GM12878 (cell line): ENCODE data around the gene DNHD1. TPM values are rescaled to one million over a fixed set of nuclear protein-coding genes. Genes with fewer than 3 reads are reported as not detected.
A peak's percentile ranks its signal among the peaks of the same experiment; 100 is the strongest.

Source experiments
- ATAC-seq: fragments of 200-7000 bp; cut with Tn5 transposase; 3 replicates; pipeline ENCODE4 v1.9.1; 2020; ENCODE audit warnings: mild to moderate bottlenecking, moderate library complexity
- BruUV-seq: library from RNA; stranded (reverse); fragments of 400-500 nt; replicated peaks from 2 replicates; lab custom pipeline; 2021; lab: Mats Ljungman, UMichigan
- CTCF ChIA-PET: fragments of 300-600 bp; sonication (Branson Sonifier 250); formaldehyde crosslinking; extraction: SDS; loops from one replicate; lab custom pipeline; 2021; ENCODE audit warnings: inconsistent platforms; lab: Yijun Ruan, JAX
- POLR2A ChIA-PET: fragments of 350-600 bp; formaldehyde crosslinking; extraction: SDS; loops from one replicate; lab custom pipeline; 2021; ENCODE audit warnings: inconsistent platforms; lab: Charles Lee
- RAD21 ChIA-PET: fragments of 300-600 bp; sonication (Branson Sonifier 250); formaldehyde crosslinking; loops from one replicate; lab custom pipeline; 2023; ENCODE audit warnings: antibody characterized with exemption; ENCODE audit not compliant: unreplicated experiment; lab: Charles Lee
- SMC1A ChIA-PET: fragments of 300-600 bp; sonication (Branson Sonifier 250); formaldehyde crosslinking; loops from one replicate; lab custom pipeline; 2023; ENCODE audit not compliant: unreplicated experiment, uncharacterized antibody; lab: Charles Lee
- DNase-seq: peaks from one replicate; pipeline ENCODE4 v3.0.0-alpha.2; 2011; ENCODE audit warnings: low read depth, low spot score
- FAIRE-seq: peaks from 3 replicates; lab custom pipeline; 2011; peaks lifted over from hg19 to GRCh38; lab: Jason Lieb, UNC
- H2AFZ ChIP-seq: 2 replicates; pipeline ENCODE4 v1.6.0; 2011; ENCODE audit warnings: low read depth, low read length, control low read depth; ENCODE audit not compliant: control insufficient read depth
- H3K27ac ChIP-seq: 2 replicates; pipeline ENCODE4 v1.5.1; 2011; ENCODE audit warnings: control low read depth; ENCODE audit not compliant: control insufficient read depth, insufficient read depth
- H3K27me3 ChIP-seq, 2 experiments: replicated peaks in 1 of 2; 2 replicates each; pipeline versions ENCODE4 v1.6.0 to v1.6.1; 2011; ENCODE audit warnings: low read length in 1 of 2; ENCODE audit not compliant: control insufficient read depth in 2 of 2, insufficient read depth in 2 of 2
- H3K36me3 ChIP-seq, 2 experiments: 2 replicates each; pipeline ENCODE4 v1.5.1; 2011; ENCODE audit warnings: low read length in 1 of 2; ENCODE audit not compliant: control insufficient read depth in 2 of 2, insufficient read depth in 2 of 2
- H3K4me1 ChIP-seq: 2 replicates; pipeline ENCODE4 v1.6.1; 2011; ENCODE audit warnings: mild to moderate bottlenecking, low read length, moderate library complexity, mixed read lengths; ENCODE audit not compliant: control insufficient read depth, insufficient read depth
- H3K4me2 ChIP-seq: 2 replicates; pipeline ENCODE4 v1.6.0; 2011; ENCODE audit warnings: control low read depth; ENCODE audit not compliant: control insufficient read depth, insufficient read depth
- H3K4me3 ChIP-seq: fragments of 200-600 bp; sonication (generic); 2 replicates; pipeline ENCODE4 v1.5.1; 2016
- H3K79me2 ChIP-seq: 2 replicates; pipeline ENCODE4 v1.6.0; 2011; ENCODE audit warnings: low read length; ENCODE audit not compliant: control insufficient read depth, insufficient read depth
- H3K9ac ChIP-seq: 2 replicates; pipeline ENCODE4 v1.8.0; 2011; ENCODE audit warnings: low read length, control low read depth, mixed read lengths; ENCODE audit not compliant: control insufficient read depth, insufficient read depth
- H3K9me3 ChIP-seq: replicated peaks from 3 replicates; pipeline ENCODE4 v1.5.1; 2011; ENCODE audit warnings: mild to moderate bottlenecking, low read length; ENCODE audit not compliant: control insufficient read depth, insufficient read depth
- H4K20me1 ChIP-seq: 2 replicates; pipeline ENCODE4 v1.6.0; 2011; ENCODE audit not compliant: control insufficient read depth, insufficient read depth
- E2F4 ChIP-seq: IDR thresholded peaks from 2 replicates; pipeline ENCODE4 v1.6.1; 2012; ENCODE audit warnings: low read depth, low read length, improper control_type of control experiment
- MTA3 ChIP-seq: IDR thresholded peaks from 2 replicates; pipeline ENCODE4 v1.6.1; 2012; ENCODE audit warnings: low read length, inconsistent platforms, borderline replicate concordance
- POU2F2 ChIP-seq: IDR thresholded peaks from 3 replicates; pipeline ENCODE4 v1.6.1; 2011; ENCODE audit warnings: low read depth, mild to moderate bottlenecking, low read length, borderline replicate concordance
- SPI1 ChIP-seq: IDR thresholded peaks from 2 replicates; pipeline ENCODE4 v1.6.1; 2011; ENCODE audit warnings: low read depth, mild to moderate bottlenecking, low read length, moderate library complexity, borderline replicate concordance; ENCODE audit not compliant: insufficient read depth
- WGBS: methylation state at CpG from one replicate; pipeline ENCODE4 v1.1.6; 2016; ENCODE audit warnings: low lambda C conversion rate; ENCODE audit not compliant: insufficient replicate concordance, insufficient coverage; ENCODE audit errors: missing lambda C conversion rate; 5-methylcytosine and 5-hydroxymethylcytosine counted together
- in situ Hi-C: fragments of 300-500 bp; cut with MboI; formaldehyde crosslinking; loops from 9 replicates; pipeline ENCODE4 v1.14.3; 2018; ENCODE audit warnings: mixed read lengths
- intact Hi-C: fragments of 100-400 bp; cut with micrococcal nuclease; formaldehyde crosslinking; loops from one replicate; pipeline ENCODE4 v1.14.2; 2022; ENCODE audit not compliant: unreplicated experiment
- polyA plus RNA-seq, 11 experiments: library from polyadenylated mRNA; depleted of rRNA in 4 of 11; unstranded in 6 of 11; stranded (reverse) in 5 of 11; fragments of >200 nt; fragmentation: Nextera tagmentation in 4 of 11; fragmentation: Illumina TruSeq in 1 of 11; extraction: Ambion mirVana in 4 of 11; extraction: Trizol in 1 of 11; gene quantifications; 1 replicate in 1 of 11; 2 replicates in 10 of 11; pipeline versions ENCODE4 v1.2.1 to v1.2.3, GENCODE V29; 2011 to 2016; ENCODE audit warnings: inconsistent platforms in 2 of 11, missing spikeins in 2 of 11, low read depth in 1 of 11
- total RNA-seq, 4 experiments: library from RNA; depleted of rRNA in 3 of 4; stranded (reverse); fragments of >200 nt in 3 of 4; fragmentation: Illumina TruSeq in 1 of 4; extraction: Trizol in 1 of 4; gene quantifications; 2 replicates each; pipeline versions ENCODE4 v1.2.1 to v1.2.3, GENCODE V29; 2013 to 2021

DNHD1 gene
- total and polyA plus RNA-seq, 10 of the 15 experiments (the other 5 are each of a cell fraction or from before 2014, with no cell fraction given): 0.99 to 16.9 (median 8.6) TPM

GRCh38 chr11:6472934-6473333 is 24.1 kb upstream of the DNHD1 start:
- POLR2A ChIA-PET: interaction anchor here (0.8 to 1.3 kb wide), 3 partner anchors 12 to 83 kb away, joined by 3 to 4 read pairs (median 3); partner anchors contain the start of gene SMPD1
- no TSS peak for BruUV-seq
- no peaks in the 10 kb centered on the region for H3K27me3 ChIP-seq
- H4K20me1 ChIP-seq: no peaks in the 10 kb centered on the region
- FAIRE-seq: no peak
- no peak for ATAC-seq
- peaks cover 1 to 5% of the 10 kb centered on the region in 2 experiments; a peak in 2 of 4 replicates for H3K36me3 ChIP-seq
- WGBS: 50% methylated on average over 1 of the region's 1 CpG
- peak overlapping the region; percentile 38; the same call in 1 of the 2 replicates for H3K4me3 ChIP-seq
- in situ Hi-C loops: no loop called here
- DNase-seq: no peak
- RAD21 ChIA-PET: interaction anchor here (1.5 kb wide), 1 partner anchor 94 kb away, joined by 3 read pairs; no protein-coding TSS in a partner anchor
- peak overlapping the region; percentile 95 for H3K4me2 ChIP-seq
- no peaks in the 10 kb centered on the region for H3K9me3 ChIP-seq
- SMC1A ChIA-PET: interaction anchor here (2.0 to 2.2 kb wide), 3 partner anchors 11 to 94 kb away, joined by 4 to 6 read pairs (median 5); no protein-coding TSS in a partner anchor
- no peak overlapping the region; the same call in 1 of the 2 replicates for H2AFZ ChIP-seq
- TF ChIP-seq MTA3 (no peak), POU2F2 (no peak), E2F4 (no peak), SPI1 (no peak)
- H3K27ac ChIP-seq: no peak overlapping the region
- intact Hi-C loops: loop anchor here (5.0 kb wide), 1 partner anchor 71 kb away; no protein-coding TSS in a partner anchor
- peaks cover 15% of the 10 kb centered on the region for H3K4me1 ChIP-seq
- no peak overlapping the region; the same call in 1 of the 2 replicates for H3K9ac ChIP-seq
- H3K79me2 ChIP-seq: no peaks in the 10 kb centered on the region
- CTCF ChIA-PET: interaction anchor here (0.9 to 2.1 kb wide), 3 partner anchors 8 to 94 kb away, joined by 3 to 8 read pairs (median 3); partner anchors contain the start of genes ARFIP2 and TIMM10B
